NCI-H1694 treated with DMSO at 0.1 percent for 48 hours (cell line): Measurements from ENCODE around the gene CKAP2L.

Source experiments
- DNase-seq: peaks from one replicate; lab custom pipeline; 2025; lab: John Stamatoyannopoulos, UW

CKAP2L gene

GRCh38 chr2:112792419-112792818 lies 28.0 kb upstream of the CKAP2L start:
- no peak for DNase-seq

GRCh38 chr2:112791693-112792230 lies 27.4 kb upstream of the CKAP2L start:
- no peak for DNase-seq

- DNase-seq = no peak
Observed at GRCh38 chr2:112791019-112791418, 26.6 kb upstream of the CKAP2L start.

- no peak for DNase-seq
Observed at GRCh38 chr2:112790305-112790704, 25.9 kb upstream of the CKAP2L start.

- no peak for DNase-seq
Observed at GRCh38 chr2:112789186-112789585, 24.8 kb upstream of the CKAP2L start.

GRCh38 chr2:112788653-112789052 lies 24.2 kb upstream of the CKAP2L start:
- DNase-seq = no peak

- DNase-seq = no peak
Observed at GRCh38 chr2:112787729-112788393, 23.5 kb upstream of the CKAP2L start.

- no peak for DNase-seq
Observed at GRCh38 chr2:112787294-112787693, 22.9 kb upstream of the CKAP2L start.

- DNase-seq = no peak
Observed at GRCh38 chr2:112784199-112785189, 20.1 kb upstream of the CKAP2L start, which contains the start of gene IL1A. Gene IL1A, minus strand, starts transcription at chr2:112784493. Its CDS starts 723 bp downstream, at chr2:112783770.

- no peak for DNase-seq
Observed at GRCh38 chr2:112783187-112783714, 18.8 kb upstream of the CKAP2L start.

GRCh38 chr2:112782234-112782799 lies 17.9 kb upstream of the CKAP2L start:
- DNase-seq = no peak

- no peak for DNase-seq
Observed at GRCh38 chr2:112779598-112779997, 15.2 kb upstream of the CKAP2L start.

GRCh38 chr2:112777036-112777435 lies 12.6 kb upstream of the CKAP2L start:
- DNase-seq = no peak

- DNase-seq = no peak
Observed at GRCh38 chr2:112776113-112776512, 11.7 kb upstream of the CKAP2L start.

- DNase-seq = no peak
Observed at GRCh38 chr2:112774536-112775285, 10.3 kb upstream of the CKAP2L start.

- DNase-seq = no peak
Observed at GRCh38 chr2:112773556-112773955, 9.1 kb upstream of the CKAP2L start.

GRCh38 chr2:112772911-112773475 lies 8.6 kb upstream of the CKAP2L start:
- no peak for DNase-seq

GRCh38 chr2:112772322-112772721 lies 7.9 kb upstream of the CKAP2L start:
- DNase-seq = no peak

GRCh38 chr2:112768432-112768831 lies 4.0 kb upstream of the CKAP2L start:
- no peak for DNase-seq

- no peak for DNase-seq
Observed at GRCh38 chr2:112767693-112768330, 3.4 kb upstream of the CKAP2L start.

- no peak for DNase-seq
Observed at GRCh38 chr2:112765251-112765650, 842 bp upstream of the CKAP2L start.
